Activated naive CD8-positive, alpha-beta T cell treated with anti-CD3 and anti-CD28 coated beads, Interleukin-2, amount 50 U/mL, for 16 hours (primary cell): ENCODE measurements around the gene C2CD5.
A peak's percentile ranks its signal among the peaks of the same experiment; 100 is the strongest.
"Not testable (repeated sequence)": the region's sequence is repeated elsewhere in the genome, so short reads cannot be mapped to it uniquely, and the experiment has no call there.

Experiments used
- DNase-seq: peaks from one replicate; pipeline ENCODE4 v3.0.0-alpha.2; 2020; ENCODE audit warnings: low read depth, low spot score

The C2CD5 gene

GRCh38 chr12:22480814-22481213, 63.5 kb downstream of the C2CD5 start:
- not testable (repeated sequence) for DNase-seq

- no peak for DNase-seq
Observed at GRCh38 chr12:22480016-22480415, 64.3 kb downstream of the C2CD5 start.

- DNase-seq: no peak
Observed at GRCh38 chr12:22477894-22478287, 66.5 kb downstream of the C2CD5 start.

GRCh38 chr12:22477166-22477893, 67.0 kb downstream of the C2CD5 start:
- DNase-seq: no peak

- no peak for DNase-seq
Observed at GRCh38 chr12:22476133-22476532, 68.2 kb downstream of the C2CD5 start.

- DNase-seq: no peak
Observed at GRCh38 chr12:22474970-22475720, 69.2 kb downstream of the C2CD5 start.

- DNase-seq: no peak
Observed at GRCh38 chr12:22473212-22473611, 71.1 kb downstream of the C2CD5 start.

GRCh38 chr12:22467190-22467589, 77.2 kb downstream of the C2CD5 start:
- no peak for DNase-seq

GRCh38 chr12:22463306-22463705, 81.0 kb downstream of the C2CD5 start:
- no peak for DNase-seq

- no peak for DNase-seq
Observed at GRCh38 chr12:22461786-22462185, 82.6 kb downstream of the C2CD5 start.

GRCh38 chr12:22459838-22460490, 84.4 kb downstream of the C2CD5 start:
- DNase-seq: no peak

- no peak for DNase-seq
Observed at GRCh38 chr12:22458298-22458937, 85.9 kb downstream of the C2CD5 start.

GRCh38 chr12:22457085-22457484, 87.3 kb downstream of the C2CD5 start:
- no peak for DNase-seq

- DNase-seq: no peak
Observed at GRCh38 chr12:22453511-22453910, 90.8 kb downstream of the C2CD5 start.

- no peak for DNase-seq
Observed at GRCh38 chr12:22447223-22447622, 97.1 kb downstream of the C2CD5 start.

GRCh38 chr12:22444317-22444665, 100.1 kb downstream of the C2CD5 start:
- DNase-seq: not testable (repeated sequence)

- peak; percentile 21 for DNase-seq
Observed at GRCh38 chr12:22443379-22444316, 100.7 kb downstream of the C2CD5 start.

GRCh38 chr12:22437031-22437806, 107.1 kb downstream of the C2CD5 start:
- DNase-seq: no peak

- no peak for DNase-seq
Observed at GRCh38 chr12:22435583-22435982, 108.8 kb downstream of the C2CD5 start.

- no peak for DNase-seq
Observed at GRCh38 chr12:22431693-22432251, 112.6 kb downstream of the C2CD5 start.
